ENCODE data around the gene TLE2.

TLE2 gene

DNA sequence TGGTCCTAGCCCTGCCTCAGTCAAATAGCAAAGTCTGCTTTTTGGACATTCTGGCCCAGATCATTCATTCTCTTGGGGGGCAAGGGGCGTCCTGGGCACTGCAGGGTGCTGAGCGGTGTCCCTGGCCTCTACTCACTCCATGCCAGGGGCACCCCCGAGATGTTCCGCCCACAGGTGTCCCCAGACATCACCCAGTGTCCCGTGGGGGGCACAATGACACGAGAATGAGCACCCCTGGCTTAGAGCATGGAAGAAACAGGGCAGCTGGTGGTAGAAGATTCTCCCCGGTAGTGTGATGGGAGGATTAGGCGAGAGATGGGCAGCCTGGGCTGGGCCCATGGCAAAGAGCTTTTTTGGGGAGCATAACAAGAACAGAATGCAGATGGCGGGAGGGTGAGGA is 38.5 kb upstream of the TLE2 start:
- in situ Hi-C loops (cut with MboI; ENCODE audit: low sequenced_read_pairs, unreplicated experiment), result no loop called here
- no peak for DNase-seq (ENCODE audit: low spot score)
- TF ChIP-seq, protein P1, sequence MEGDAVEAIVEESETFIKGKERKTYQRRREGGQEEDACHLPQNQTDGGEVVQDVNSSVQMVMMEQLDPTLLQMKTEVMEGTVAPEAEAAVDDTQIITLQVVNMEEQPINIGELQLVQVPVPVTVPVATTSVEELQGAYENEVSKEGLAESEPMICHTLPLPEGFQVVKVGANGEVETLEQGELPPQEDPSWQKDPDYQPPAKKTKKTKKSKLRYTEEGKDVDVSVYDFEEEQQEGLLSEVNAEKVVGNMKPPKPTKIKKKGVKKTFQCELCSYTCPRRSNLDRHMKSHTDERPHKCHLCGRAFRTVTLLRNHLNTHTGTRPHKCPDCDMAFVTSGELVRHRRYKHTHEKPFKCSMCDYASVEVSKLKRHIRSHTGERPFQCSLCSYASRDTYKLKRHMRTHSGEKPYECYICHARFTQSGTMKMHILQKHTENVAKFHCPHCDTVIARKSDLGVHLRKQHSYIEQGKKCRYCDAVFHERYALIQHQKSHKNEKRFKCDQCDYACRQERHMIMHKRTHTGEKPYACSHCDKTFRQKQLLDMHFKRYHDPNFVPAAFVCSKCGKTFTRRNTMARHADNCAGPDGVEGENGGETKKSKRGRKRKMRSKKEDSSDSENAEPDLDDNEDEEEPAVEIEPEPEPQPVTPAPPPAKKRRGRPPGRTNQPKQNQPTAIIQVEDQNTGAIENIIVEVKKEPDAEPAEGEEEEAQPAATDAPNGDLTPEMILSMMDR (IDR thresholded peaks at IDR 0.05; ENCODE audit: borderline replicate concordance, control extremely low read depth, extremely low read depth, insufficient read depth, missing control alignments), result no peak

DNA sequence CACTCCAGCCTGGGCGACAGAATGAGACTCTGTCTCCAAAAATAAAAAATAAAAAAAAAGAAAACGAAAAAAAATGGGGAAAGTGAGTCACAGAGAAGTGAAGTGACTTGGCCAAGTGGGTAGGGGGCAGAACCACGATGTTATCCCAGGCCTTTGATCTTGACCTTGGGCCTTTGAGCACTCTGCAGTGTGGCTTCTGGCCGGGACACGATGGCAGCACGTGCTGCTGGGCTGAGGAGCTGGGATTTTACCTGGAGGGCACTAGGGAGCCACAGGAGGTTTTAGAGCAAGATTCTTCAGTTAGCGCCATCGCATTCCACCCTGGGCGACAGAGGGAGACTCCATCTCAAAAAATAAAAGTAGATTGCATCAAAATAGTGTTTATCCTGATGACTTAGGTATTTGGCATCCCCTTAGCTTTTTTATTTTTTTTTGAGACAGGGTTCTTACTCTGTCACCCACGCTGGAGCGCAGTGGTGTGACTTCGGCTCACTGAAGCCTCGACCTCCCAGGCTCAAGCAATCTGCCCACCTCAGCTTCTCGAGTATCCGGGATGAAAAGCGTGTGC is 37.5 kb upstream of the TLE2 start:
- TF ChIP-seq, protein P1 (IDR thresholded peaks at IDR 0.05; ENCODE audit: borderline replicate concordance, control extremely low read depth, extremely low read depth, insufficient read depth, missing control alignments), result no peak
- no peak for DNase-seq (ENCODE audit: low spot score)
- in situ Hi-C loops (cut with MboI; ENCODE audit: low sequenced_read_pairs, unreplicated experiment), result no loop called here

DNA sequence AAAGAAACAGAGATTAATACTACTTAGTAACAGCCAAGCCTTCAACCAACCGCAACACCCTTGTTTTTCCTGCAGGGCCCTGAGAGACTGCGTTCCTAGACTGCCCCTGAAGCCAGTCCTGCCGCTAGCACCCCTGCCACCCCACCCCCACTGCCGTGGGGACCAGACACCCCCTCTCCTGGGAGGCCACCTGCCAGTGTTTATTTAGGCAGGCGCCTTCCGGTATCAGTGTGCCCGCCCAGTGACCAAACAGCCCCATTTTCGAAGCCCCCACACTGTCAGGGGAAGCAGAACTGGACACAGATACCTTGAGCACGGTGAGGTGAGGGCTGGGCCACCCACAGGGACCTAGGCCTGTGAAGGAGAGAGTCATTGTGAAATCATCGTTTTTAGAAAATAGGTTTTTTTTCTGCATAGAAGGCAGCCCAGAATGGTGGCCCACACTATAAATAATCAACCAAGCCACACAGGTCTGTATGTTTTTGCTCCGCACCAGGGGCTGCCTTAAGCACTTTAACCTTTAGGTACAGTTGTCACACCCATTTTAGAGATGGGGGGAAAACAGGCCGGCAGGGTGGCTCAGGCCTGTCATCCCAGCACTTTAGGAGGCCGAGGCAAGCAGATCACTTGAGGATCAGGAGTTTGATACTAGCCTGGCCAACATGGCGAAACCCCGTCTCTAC is 36.7 kb upstream of the TLE2 start:
- TF ChIP-seq, protein P1 (IDR thresholded peaks at IDR 0.05; ENCODE audit: borderline replicate concordance, control extremely low read depth, extremely low read depth, insufficient read depth, missing control alignments), result no peak
- in situ Hi-C loops (cut with MboI; ENCODE audit: low sequenced_read_pairs, unreplicated experiment), result no loop called here
- peak; percentile 81 for DNase-seq (ENCODE audit: low spot score)

DNA sequence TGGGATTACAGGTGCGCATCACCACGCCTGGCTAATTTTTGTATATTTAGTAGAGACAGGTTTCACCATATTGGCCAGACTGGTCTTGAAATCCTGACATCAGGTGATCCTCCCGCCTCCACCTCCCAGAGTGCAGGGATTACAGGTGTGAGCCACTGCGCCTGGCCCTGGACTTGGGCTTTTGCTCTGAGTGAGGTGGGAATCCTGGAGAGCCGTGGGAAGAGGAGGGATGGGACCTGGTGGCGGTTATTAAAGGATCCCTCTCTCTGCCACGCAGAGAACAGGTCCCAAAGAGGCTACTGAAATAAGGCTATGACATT is 34.9 kb upstream of the TLE2 start:
- in situ Hi-C loops (cut with MboI; ENCODE audit: low sequenced_read_pairs, unreplicated experiment), result no loop called here
- no peak for DNase-seq (ENCODE audit: low spot score)
- TF ChIP-seq, protein P1 (IDR thresholded peaks at IDR 0.05; ENCODE audit: borderline replicate concordance, control extremely low read depth, extremely low read depth, insufficient read depth, missing control alignments), result no peak

DNA sequence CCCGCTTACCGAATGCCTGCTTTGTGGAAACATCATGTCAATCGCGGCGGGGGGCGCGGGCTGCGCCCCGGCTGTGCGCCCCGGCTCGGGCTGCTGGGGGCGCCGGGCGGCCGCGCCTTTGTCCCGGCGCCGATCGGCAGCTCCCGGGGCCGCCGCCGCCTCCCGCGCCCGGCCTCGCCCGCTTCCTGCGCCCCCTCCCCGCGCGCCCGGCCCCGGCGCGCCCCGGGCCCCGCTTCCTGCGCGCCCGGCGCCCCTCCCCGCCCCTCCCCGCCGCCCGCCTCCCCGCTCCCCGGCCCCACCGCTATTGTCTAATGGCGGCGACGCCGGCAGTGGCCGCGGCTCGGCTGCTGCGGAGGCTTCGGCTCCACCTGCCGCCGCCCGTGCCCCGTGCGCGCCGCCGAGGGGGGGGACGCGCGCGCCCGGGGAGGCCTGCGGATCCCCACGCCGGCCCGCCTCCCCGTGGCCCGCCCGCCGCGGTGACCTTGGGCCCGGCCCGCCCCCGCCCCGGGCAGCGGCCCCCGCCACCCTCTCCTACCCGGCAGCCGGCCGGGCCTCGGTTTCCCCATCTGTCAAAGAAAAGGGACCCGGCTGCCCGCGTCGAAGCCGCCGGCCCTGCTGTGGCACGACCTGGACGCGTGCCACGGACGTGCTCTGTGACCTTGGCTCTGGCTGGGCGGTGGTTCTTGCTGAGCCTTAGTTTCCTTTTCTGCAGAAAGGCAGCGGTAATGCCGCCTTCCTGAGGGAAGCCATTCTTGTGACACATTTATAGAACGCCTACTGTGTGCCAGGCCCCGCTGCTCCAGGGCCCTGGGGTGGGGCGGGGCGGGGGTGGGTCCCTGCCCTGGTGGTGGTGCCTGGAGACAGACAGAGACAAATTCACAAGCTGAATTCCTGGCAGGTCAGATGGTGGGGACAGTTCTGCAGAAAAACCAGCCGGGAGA is 33.4 kb upstream of the TLE2 start, which contains the start of gene TLE5:
TLE5 (minus strand) TSS at position 331 of the 941 bp plus-strand sequence; CDS start at position 36, 295 bp downstream.
- DNase-seq (ENCODE audit: low spot score), result peak; percentile 88
- in situ Hi-C loops (cut with MboI; ENCODE audit: low sequenced_read_pairs, unreplicated experiment), result no loop called here
- TF ChIP-seq, protein P1 (IDR thresholded peaks at IDR 0.05; ENCODE audit: borderline replicate concordance, control extremely low read depth, extremely low read depth, insufficient read depth, missing control alignments), result no peak

All from GM13976 (cell line).